ENCODE results near the gene TBX15.

Gene TBX15

DNA sequence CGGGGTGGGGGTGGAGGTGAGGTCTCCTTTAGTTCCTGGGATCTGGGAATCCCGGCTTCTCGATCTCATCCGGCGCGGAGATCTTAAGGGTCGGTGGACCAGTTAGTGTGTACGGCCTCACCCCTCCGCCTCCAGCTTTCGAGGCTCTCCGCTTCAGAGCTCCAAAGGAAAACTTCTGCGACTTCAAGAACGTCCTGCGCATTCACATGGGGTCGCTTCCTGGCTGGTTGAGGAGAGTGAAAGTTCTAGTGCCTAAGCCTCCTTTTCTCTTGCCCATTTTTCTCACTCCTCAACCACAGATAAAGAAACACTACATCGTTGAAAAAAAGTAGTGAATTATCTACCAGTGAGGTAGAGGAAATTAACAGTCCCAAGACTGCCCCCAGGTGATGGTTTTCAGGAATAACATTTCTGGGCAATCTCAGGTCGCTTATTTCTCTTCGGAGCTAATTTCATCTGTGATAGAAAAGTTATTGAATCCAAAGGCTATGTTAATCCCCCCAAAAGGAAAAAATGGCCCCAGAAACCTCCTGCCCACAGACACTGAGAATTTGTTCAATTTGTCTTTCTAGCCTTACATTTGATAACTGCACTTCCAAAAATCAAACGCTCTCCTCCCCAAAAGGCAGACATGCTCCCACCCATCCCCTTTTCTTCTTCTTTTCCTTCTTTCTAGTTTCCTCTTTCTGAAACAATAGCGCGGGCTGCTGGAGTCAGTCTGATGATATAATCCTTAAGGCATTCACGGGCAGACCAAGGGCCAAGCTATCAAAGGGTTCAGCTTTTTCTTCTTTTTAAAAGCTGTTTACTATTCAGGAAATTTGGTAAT lies 20.6 kb upstream of the TBX15 start:
- no peak overlapping the region for H3K27ac ChIP-seq
- TF ChIP-seq, protein P1, sequence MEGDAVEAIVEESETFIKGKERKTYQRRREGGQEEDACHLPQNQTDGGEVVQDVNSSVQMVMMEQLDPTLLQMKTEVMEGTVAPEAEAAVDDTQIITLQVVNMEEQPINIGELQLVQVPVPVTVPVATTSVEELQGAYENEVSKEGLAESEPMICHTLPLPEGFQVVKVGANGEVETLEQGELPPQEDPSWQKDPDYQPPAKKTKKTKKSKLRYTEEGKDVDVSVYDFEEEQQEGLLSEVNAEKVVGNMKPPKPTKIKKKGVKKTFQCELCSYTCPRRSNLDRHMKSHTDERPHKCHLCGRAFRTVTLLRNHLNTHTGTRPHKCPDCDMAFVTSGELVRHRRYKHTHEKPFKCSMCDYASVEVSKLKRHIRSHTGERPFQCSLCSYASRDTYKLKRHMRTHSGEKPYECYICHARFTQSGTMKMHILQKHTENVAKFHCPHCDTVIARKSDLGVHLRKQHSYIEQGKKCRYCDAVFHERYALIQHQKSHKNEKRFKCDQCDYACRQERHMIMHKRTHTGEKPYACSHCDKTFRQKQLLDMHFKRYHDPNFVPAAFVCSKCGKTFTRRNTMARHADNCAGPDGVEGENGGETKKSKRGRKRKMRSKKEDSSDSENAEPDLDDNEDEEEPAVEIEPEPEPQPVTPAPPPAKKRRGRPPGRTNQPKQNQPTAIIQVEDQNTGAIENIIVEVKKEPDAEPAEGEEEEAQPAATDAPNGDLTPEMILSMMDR (IDR thresholded peaks at IDR 0.05) = no peak
- H3K4me1 ChIP-seq (ENCODE audit: control insufficient read depth in 1 of 2, insufficient read depth in 1 of 2, low read depth in 1 of 2, low read length in 1 of 2) = no peaks in the 10 kb centered on the region
- no peaks in the 10 kb centered on the region for H3K36me3 ChIP-seq
- H3K9me3 ChIP-seq = no peaks in the 10 kb centered on the region
- peaks cover 95% of the 10 kb centered on the region for H3K27me3 ChIP-seq
- no peak overlapping the region for H3K4me3 ChIP-seq (ENCODE audit: low read depth in 1 of 2, low read length in 1 of 2)

DNA sequence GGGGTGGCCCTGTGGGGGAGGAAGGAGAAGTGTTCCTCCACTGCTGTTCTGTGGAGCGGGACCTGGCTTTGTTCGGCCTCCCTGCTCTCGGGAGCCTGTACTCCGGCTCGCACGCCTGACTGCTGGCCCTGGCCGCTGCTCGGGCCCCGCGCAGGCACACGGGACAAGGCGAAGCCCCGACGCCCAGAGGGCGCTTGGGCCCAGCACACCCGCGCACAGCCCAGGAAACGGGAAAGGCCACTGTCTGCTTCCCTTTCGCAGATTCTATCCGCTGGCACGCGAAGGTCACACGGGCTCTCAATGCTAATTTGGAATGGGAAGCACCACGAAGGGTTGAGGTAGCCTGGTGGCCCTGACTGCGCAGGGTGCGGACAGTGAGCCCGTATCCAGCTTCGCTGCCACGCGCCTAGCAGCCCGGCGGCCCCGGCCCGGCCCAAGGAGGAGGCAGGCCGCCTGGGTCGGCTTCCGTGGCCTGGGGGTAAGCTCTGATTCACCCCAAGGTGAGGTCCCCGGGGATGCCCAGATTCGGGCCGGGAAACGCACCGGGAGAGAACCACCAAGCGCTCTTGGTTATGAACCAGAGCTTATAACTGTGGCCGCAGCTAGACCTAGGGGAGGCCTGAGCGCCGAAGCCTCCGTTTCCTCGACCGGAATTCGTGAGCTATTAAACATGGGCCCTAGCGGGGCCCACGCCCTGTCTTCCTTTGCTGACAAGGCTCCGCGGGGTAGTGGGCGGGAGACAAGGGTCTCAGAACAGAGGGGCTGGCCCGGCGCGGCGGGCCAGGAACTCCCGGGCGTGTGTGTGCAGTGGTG lies 19.7 kb upstream of the TBX15 start:
- no peak overlapping the region for H3K4me3 ChIP-seq (ENCODE audit: low read depth in 1 of 2, low read length in 1 of 2)
- H3K27ac ChIP-seq = no peak overlapping the region
- H3K4me1 ChIP-seq (ENCODE audit: control insufficient read depth in 1 of 2, insufficient read depth in 1 of 2, low read depth in 1 of 2, low read length in 1 of 2) = no peaks in the 10 kb centered on the region
- H3K27me3 ChIP-seq = peaks cover 98% of the 10 kb centered on the region
- TF ChIP-seq, protein P1 (IDR thresholded peaks at IDR 0.05) = no peak
- no peaks in the 10 kb centered on the region for H3K9me3 ChIP-seq
- no peaks in the 10 kb centered on the region for H3K36me3 ChIP-seq

DNA sequence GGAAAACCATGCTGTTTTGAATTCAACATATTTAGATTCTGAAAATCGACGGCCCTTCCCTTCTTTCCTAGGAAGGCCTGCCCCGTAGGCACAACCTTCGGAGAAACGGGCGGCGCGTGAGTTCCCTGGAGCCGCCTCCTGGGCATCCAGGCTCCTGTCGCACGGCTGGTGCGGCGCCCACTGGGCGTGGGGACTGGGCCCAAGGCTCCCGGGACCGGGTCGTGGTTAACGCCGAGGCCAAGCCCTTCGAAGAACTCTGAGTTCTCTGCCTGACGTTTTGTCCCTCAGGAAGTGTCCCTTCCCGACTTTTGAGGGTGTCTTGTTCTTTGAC lies 19.2 kb upstream of the TBX15 start:
- Histone ChIP-seq H3K4me1 (ENCODE audit: control insufficient read depth in 1 of 2, insufficient read depth in 1 of 2, low read depth in 1 of 2, low read length in 1 of 2) (no peaks in the 10 kb centered on the region), H3K36me3 (no peaks in the 10 kb centered on the region), H3K9me3 (no peaks in the 10 kb centered on the region), H3K27ac (no peak overlapping the region), H3K4me3 (ENCODE audit: low read depth in 1 of 2, low read length in 1 of 2) (no peak overlapping the region), H3K27me3 (peaks cover 100% of the 10 kb centered on the region)
- TF ChIP-seq, protein P1 (IDR thresholded peaks at IDR 0.05) = no peak

DNA sequence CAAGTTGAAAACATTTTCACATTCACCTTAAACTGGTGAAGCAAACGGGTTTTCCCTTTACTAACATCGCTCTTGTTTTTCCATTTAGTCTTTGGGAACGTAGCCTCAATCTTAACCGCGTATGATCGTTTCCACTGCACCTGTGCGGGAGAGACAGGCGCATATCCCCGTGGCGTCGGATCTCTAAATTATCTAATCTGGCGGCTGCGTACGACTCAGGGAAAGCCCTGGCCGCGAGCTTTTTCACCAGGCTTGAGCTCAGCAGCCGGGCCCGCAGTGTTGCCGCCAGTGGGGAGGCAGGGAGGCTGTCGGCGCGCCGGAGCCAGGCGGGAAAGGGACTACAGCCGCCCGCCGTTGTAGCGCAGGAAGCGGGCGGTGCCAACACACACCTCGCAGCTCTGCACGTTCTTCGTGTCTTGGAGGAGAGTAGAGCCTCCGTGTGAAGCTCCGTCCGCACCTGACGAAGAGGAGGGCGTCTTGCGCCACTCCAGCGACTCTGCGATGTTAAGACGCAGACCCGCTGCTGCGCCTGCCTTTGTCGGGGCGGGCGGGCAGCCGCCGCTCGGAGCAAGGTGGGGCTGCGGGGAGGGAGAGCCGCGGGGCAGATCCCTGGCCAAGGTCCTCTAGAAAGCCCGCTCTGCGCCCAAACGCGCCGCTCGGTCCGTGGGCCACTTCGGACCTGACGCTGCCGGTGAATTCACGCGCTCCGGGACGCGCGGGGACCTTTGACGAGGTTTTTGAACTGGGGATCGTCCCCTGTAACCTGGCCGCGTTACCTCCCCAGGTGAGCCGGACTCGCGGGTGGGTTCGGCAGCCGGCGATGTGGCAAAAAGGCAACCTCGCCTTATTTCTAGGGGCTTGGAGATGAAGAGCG lies 18.5 kb upstream of the TBX15 start:
- no peak overlapping the region for H3K27ac ChIP-seq
- TF ChIP-seq, protein P1 (IDR thresholded peaks at IDR 0.05) = no peak
- H3K9me3 ChIP-seq = no peaks in the 10 kb centered on the region
- peaks cover 100% of the 10 kb centered on the region for H3K27me3 ChIP-seq
- H3K4me3 ChIP-seq (ENCODE audit: low read depth in 1 of 2, low read length in 1 of 2) = no peak overlapping the region
- H3K4me1 ChIP-seq (ENCODE audit: control insufficient read depth in 1 of 2, insufficient read depth in 1 of 2, low read depth in 1 of 2, low read length in 1 of 2) = no peaks in the 10 kb centered on the region
- H3K36me3 ChIP-seq = no peaks in the 10 kb centered on the region

DNA sequence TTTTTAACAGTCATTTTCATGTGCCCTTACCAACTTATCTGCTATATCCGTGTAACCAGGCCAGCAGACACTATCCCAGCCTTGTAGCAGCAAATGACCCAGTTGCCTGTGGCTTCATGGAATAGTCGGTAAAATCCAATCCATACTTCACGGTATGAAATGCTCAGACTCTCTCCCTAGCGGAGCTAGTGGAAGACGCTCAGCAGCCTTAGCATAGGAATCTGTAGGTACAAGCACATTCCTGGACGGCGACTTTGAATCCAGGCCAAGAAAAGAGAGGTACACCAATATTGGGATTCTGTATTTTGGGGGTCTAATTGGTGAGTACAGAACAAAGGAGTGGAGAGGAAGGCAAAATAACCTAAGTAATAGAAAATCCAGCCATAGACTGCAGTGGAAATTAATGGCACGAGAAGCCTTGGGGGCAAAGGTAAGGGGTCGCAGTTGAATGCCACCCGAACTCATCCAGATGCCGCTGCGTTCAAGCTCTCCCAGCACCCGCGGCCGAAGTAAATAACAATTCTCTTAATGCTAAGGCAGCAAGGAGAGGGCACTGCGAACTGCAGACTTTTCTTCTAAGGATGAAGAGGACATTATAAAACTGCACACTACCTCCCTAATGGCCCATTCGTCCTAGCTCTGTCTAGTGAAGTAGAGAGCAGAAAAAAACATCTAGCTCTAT lies 17.7 kb upstream of the TBX15 start:
- Histone ChIP-seq H3K4me1 (ENCODE audit: control insufficient read depth in 1 of 2, insufficient read depth in 1 of 2, low read depth in 1 of 2, low read length in 1 of 2) (no peaks in the 10 kb centered on the region), H3K4me3 (ENCODE audit: low read depth in 1 of 2, low read length in 1 of 2) (no peak overlapping the region), H3K27ac (no peak overlapping the region), H3K36me3 (no peaks in the 10 kb centered on the region), H3K9me3 (no peaks in the 10 kb centered on the region), H3K27me3 (peaks cover 100% of the 10 kb centered on the region)
- TF ChIP-seq, protein P1 (IDR thresholded peaks at IDR 0.05) = no peak
